Measurements from ENCODE around the gene OR56A4.

GRCh38 chr11:5968394-5968793 is 38.4 kb downstream of the OR56A4 start, which contains the start of gene OR56A5:
- no peak for TF ChIP-seq EP300 (IDR thresholded peaks at IDR 0.05)
- TF ChIP-seq CTCF (IDR thresholded peaks at IDR 0.05) = no peak
